ENCODE data around the gene RASA3. TPM values are rescaled to one million over a fixed set of nuclear protein-coding genes. Genes with fewer than 3 reads are reported as not detected.

The RASA3 gene
- total and polyA plus RNA-seq, 9 of the 15 experiments (the other 6 are each of a cell fraction or from before 2014, with no cell fraction given), result 0.72 to 25.3 (median 14.4) TPM

- no peak for TF ChIP-seq MIER1 (IDR thresholded peaks at IDR 0.05; ENCODE audit: low read depth)
- peak; percentile 91 for TF ChIP-seq MAX (CRISPR knock-in tag; IDR thresholded peaks at IDR 0.05)
- TF ChIP-seq NR2C2 (CRISPR knock-in tag; IDR thresholded peaks at IDR 0.05), result no peak
- TF ChIP-seq NR2C2 (tag; IDR thresholded peaks at IDR 0.05), result peak; percentile 67
- TF ChIP-seq AFF4 (CRISPR knock-in tag; IDR thresholded peaks at IDR 0.05), result no peak
- no peak for TF ChIP-seq NR4A1 (CRISPR knock-in tag; IDR thresholded peaks at IDR 0.05)
- TF ChIP-seq NR4A1 (tag; IDR thresholded peaks at IDR 0.05), result 0 out of 2 replicates have a peak, but pooled peaks have one; percentile 30
- TF ChIP-seq SUPT5H (IDR thresholded peaks at IDR 0.05), result no peak
- TF ChIP-seq TEAD1 (CRISPR knock-in tag; IDR thresholded peaks at IDR 0.05), result 0 out of 4 replicates have a peak, but pooled peaks of 1 of the 2 experiments have one; percentile 30
- TF ChIP-seq RBM15 (IDR thresholded peaks at IDR 0.05; ENCODE audit: insufficient read depth, low read length), result no peak
- no peak for TF ChIP-seq GMEB1 (CRISPR knock-in tag; IDR thresholded peaks at IDR 0.05)
- 0 out of 2 replicates have a peak, but pooled peaks have one; percentile 31 for TF ChIP-seq MTA3 (IDR thresholded peaks at IDR 0.05; ENCODE audit: borderline replicate concordance)
- peak; percentile 36; the same call in 1 of the 2 replicates for TF ChIP-seq NCOR1 (IDR thresholded peaks at IDR 0.05)
- peak in 1 of 2 experiments; percentile 44; a peak in 1 of 4 replicates for TF ChIP-seq RCOR1 (IDR thresholded peaks at IDR 0.05; ENCODE audit: borderline replicate concordance in 1 of 2, low read depth in 2 of 2, low read length in 2 of 2)
- TF ChIP-seq CTBP1 (IDR thresholded peaks at IDR 0.05; ENCODE audit: borderline replicate concordance), result peak; percentile 33; the same call in 1 of the 2 replicates
- no peak for TF ChIP-seq POLR2AphosphoS5 (IDR thresholded peaks at IDR 0.05; ENCODE audit: control insufficient read depth, insufficient read depth, low read depth, low read length)
- peak; percentile 53 for TF ChIP-seq ZBTB33 (CRISPR knock-in tag; IDR thresholded peaks at IDR 0.05)
- no peak for TF ChIP-seq RFX5 (IDR thresholded peaks at IDR 0.05; ENCODE audit: low read depth, low read length)
- TF ChIP-seq ZNF785 (CRISPR knock-in tag; IDR thresholded peaks at IDR 0.05), result no peak
- TF ChIP-seq MEF2D (tag; conservative IDR thresholded peaks at IDR 0.05; ENCODE audit: low read depth), result peak; percentile 83
- no peak for TF ChIP-seq YY1 (IDR thresholded peaks at IDR 0.05; ENCODE audit: borderline replicate concordance in 1 of 3, control insufficient read depth in 1 of 3, extremely low read depth in 1 of 3, insufficient read depth in 3 of 3, insufficient read length in 1 of 3, insufficient replicate concordance in 2 of 3, low read depth in 1 of 3, low read length in 2 of 3)
Measured at GRCh38 chr13:114115191-114115671, 17.2 kb downstream of the RASA3 start (continued).

All from K562 (cell line).